Dermis blood vessel endothelial cell (primary cell): ENCODE measurements around the gene NT5E. TPM values are rescaled to one million over a fixed set of nuclear protein-coding genes. Genes with fewer than 3 reads are reported as not detected.

Experiments used
- DNase-seq: peaks from one replicate; pipeline ENCODE4 v3.0.0; 2010
- total RNA-seq: library from RNA; depleted of rRNA; stranded (reverse); fragments of >200 nt; gene quantifications from 2 replicates; pipeline ENCODE4 v1.2.3, GENCODE V29; 2014

Gene NT5E
- total RNA-seq, result 96.7 and 157 TPM in 2 replicates

GRCh38 chr6:85449818-85450759 lies at the start of gene NT5E:
Gene NT5E (plus strand): TSS chr6:85450083. CDS start chr6:85450140, 57 bp downstream.
- DNase-seq, result peak; percentile 80

- DNase-seq, result no peak
Measured at GRCh38 chr6:85400331-85400730, 49.6 kb upstream of the NT5E start.

GRCh38 chr6:85401186-85402021 lies 48.5 kb upstream of the NT5E start:
- DNase-seq, result no peak

GRCh38 chr6:85402071-85402470 lies 47.8 kb upstream of the NT5E start:
- no peak for DNase-seq

GRCh38 chr6:85402922-85403321 lies 47.0 kb upstream of the NT5E start:
- DNase-seq, result peak; percentile 53

- DNase-seq, result peak; percentile 92
Measured at GRCh38 chr6:85403331-85404015, 46.4 kb upstream of the NT5E start.

GRCh38 chr6:85404016-85404563 lies 45.8 kb upstream of the NT5E start:
- peak; percentile 50 for DNase-seq

GRCh38 chr6:85404564-85405174 lies 45.2 kb upstream of the NT5E start:
- peak; percentile 90 for DNase-seq

GRCh38 chr6:85405175-85405852 lies 44.6 kb upstream of the NT5E start:
- no peak for DNase-seq

- DNase-seq, result no peak
Measured at GRCh38 chr6:85405853-85406198, 44.1 kb upstream of the NT5E start.

- no peak for DNase-seq
Measured at GRCh38 chr6:85406641-85407075, 43.2 kb upstream of the NT5E start.

- DNase-seq, result no peak
Measured at GRCh38 chr6:85408039-85408438, 41.8 kb upstream of the NT5E start.

- no peak for DNase-seq
Measured at GRCh38 chr6:85412911-85413430, 36.9 kb upstream of the NT5E start.

- DNase-seq, result no peak
Measured at GRCh38 chr6:85416049-85416448, 33.8 kb upstream of the NT5E start.

- no peak for DNase-seq
Measured at GRCh38 chr6:85416766-85417165, 33.1 kb upstream of the NT5E start.

GRCh38 chr6:85417336-85417735 lies 32.5 kb upstream of the NT5E start:
- no peak for DNase-seq

- DNase-seq, result peak; percentile 50
Measured at GRCh38 chr6:85418059-85418458, 31.8 kb upstream of the NT5E start.

- DNase-seq, result no peak
Measured at GRCh38 chr6:85419046-85419759, 30.7 kb upstream of the NT5E start.

GRCh38 chr6:85420551-85420950 lies 29.3 kb upstream of the NT5E start:
- no peak for DNase-seq

- DNase-seq, result no peak
Measured at GRCh38 chr6:85421181-85421580, 28.7 kb upstream of the NT5E start.

- no peak for DNase-seq
Measured at GRCh38 chr6:85421972-85422371, 27.9 kb upstream of the NT5E start.
